GM21576 (cell line): ENCODE results near the gene STK24.
"Not testable (repeated sequence)": the region's sequence is repeated elsewhere in the genome, so short reads cannot be mapped to it uniquely, and the experiment has no call there.

Source experiments
- ATAC-seq: cut with Tn5 transposase; IDR thresholded peaks from one replicate; pipeline ENCODE4 v1.9.1; 2021; ENCODE audit warnings: mild to moderate bottlenecking, moderate library complexity; ENCODE audit not compliant: unreplicated experiment

Gene STK24

GRCh38 chr13:98576963-98577835 is at the start of gene STK24:
Gene STK24, minus strand, starts transcription at chr13:98577107. Its CDS starts 321 bp downstream, at chr13:98576786.
- peak; percentile 51 for ATAC-seq

GRCh38 chr13:98626298-98626935 is 49.5 kb upstream of the STK24 start:
- no peak for ATAC-seq

- ATAC-seq = not testable (repeated sequence)
Observed at GRCh38 chr13:98624589-98624988, 47.7 kb upstream of the STK24 start.

- ATAC-seq = no peak
Observed at GRCh38 chr13:98622931-98623331, 46.0 kb upstream of the STK24 start.

GRCh38 chr13:98619556-98619955 is 42.6 kb upstream of the STK24 start:
- no peak for ATAC-seq

- not testable (repeated sequence) for ATAC-seq
Observed at GRCh38 chr13:98615595-98615994, 38.7 kb upstream of the STK24 start.

GRCh38 chr13:98613591-98613990 is 36.7 kb upstream of the STK24 start:
- no peak for ATAC-seq

GRCh38 chr13:98609756-98610155 is 32.8 kb upstream of the STK24 start:
- ATAC-seq = no peak

GRCh38 chr13:98606296-98606695 is 29.4 kb upstream of the STK24 start:
- no peak for ATAC-seq

GRCh38 chr13:98599502-98600328 is 22.8 kb upstream of the STK24 start:
- no peak for ATAC-seq

GRCh38 chr13:98598043-98598442 is 21.1 kb upstream of the STK24 start:
- no peak for ATAC-seq

- ATAC-seq = no peak
Observed at GRCh38 chr13:98595134-98595533, 18.2 kb upstream of the STK24 start.

GRCh38 chr13:98592362-98592732 is 15.4 kb upstream of the STK24 start:
- no peak for ATAC-seq

GRCh38 chr13:98591721-98592361 is 14.9 kb upstream of the STK24 start:
- ATAC-seq = no peak

- ATAC-seq = not testable (repeated sequence)
Observed at GRCh38 chr13:98590471-98590870, 13.6 kb upstream of the STK24 start.

GRCh38 chr13:98589516-98589915 is 12.6 kb upstream of the STK24 start:
- ATAC-seq = not testable (repeated sequence)

- ATAC-seq = no peak
Observed at GRCh38 chr13:98586400-98587345, 9.8 kb upstream of the STK24 start.

- ATAC-seq = no peak
Observed at GRCh38 chr13:98585946-98586345, 9.0 kb upstream of the STK24 start.

GRCh38 chr13:98585398-98585754 is 8.5 kb upstream of the STK24 start:
- ATAC-seq = no peak
